Nephron progenitor cell (in vitro differentiated cells): ENCODE measurements around the gene ACAP2.

Experiments
- DNase-seq: peaks from one replicate; pipeline ENCODE4 v3.0.0; 2021
- H3K27ac Mint-ChIP-seq: 2 replicates; pipeline ENCODE4 v1.8.0; 2021; ENCODE audit warnings: mild to moderate bottlenecking, moderate library complexity, mixed read lengths
- H3K27me3 Mint-ChIP-seq: 2 replicates; pipeline ENCODE4 v1.8.0; 2021; ENCODE audit warnings: mild to moderate bottlenecking, low read depth, mixed read lengths; ENCODE audit not compliant: poor library complexity
- H3K36me3 Mint-ChIP-seq: 2 replicates; pipeline ENCODE4 v1.8.0; 2021; ENCODE audit warnings: low read depth, mixed read lengths
- H3K4me1 Mint-ChIP-seq: 2 replicates; pipeline ENCODE4 v1.8.0; 2021; ENCODE audit warnings: mixed read lengths
- H3K4me3 Mint-ChIP-seq: 2 replicates; pipeline ENCODE4 v1.8.0; 2021; ENCODE audit warnings: mild to moderate bottlenecking, moderate library complexity, mixed read lengths
- H3K9me3 Mint-ChIP-seq: 2 replicates; pipeline ENCODE4 v1.8.0; 2021; ENCODE audit warnings: mild to moderate bottlenecking, moderate library complexity, mixed read lengths
- CTCF ChIP-seq: fragments of 200-600 bp; sonication (generic); IDR thresholded peaks from 2 replicates; pipeline ENCODE4 v1.5.0; 2021; ENCODE audit warnings: antibody characterized with exemption

ACAP2 gene

GRCh38 chr3:195423818-195424217, 19.0 kb downstream of the ACAP2 start:
- DNase-seq: no peak
- TF ChIP-seq CTCF: no peak
- Mint-ChIP-seq H3K9me3 (peaks cover 4% of the 10 kb centered on the region), H3K36me3 (peaks cover 14% of the 10 kb centered on the region), H3K4me1 (no peaks in the 10 kb centered on the region), H3K27ac (no peak overlapping the region), H3K4me3 (no peak overlapping the region), H3K27me3 (no peaks in the 10 kb centered on the region)

- Mint-ChIP-seq H3K9me3 (no peaks in the 10 kb centered on the region), H3K27ac (no peak overlapping the region), H3K27me3 (no peaks in the 10 kb centered on the region), H3K4me1 (no peaks in the 10 kb centered on the region), H3K4me3 (no peak overlapping the region), H3K36me3 (peaks cover 10% of the 10 kb centered on the region)
- no peak for TF ChIP-seq CTCF
- DNase-seq: no peak
These were observed 21.4 kb downstream of the ACAP2 start for GRCh38 chr3:195421400-195421799.

- H3K4me1 Mint-ChIP-seq: no peaks in the 10 kb centered on the region
- no peak for DNase-seq
- no peaks in the 10 kb centered on the region for H3K9me3 Mint-ChIP-seq
- H3K27me3 Mint-ChIP-seq: no peaks in the 10 kb centered on the region
- H3K36me3 Mint-ChIP-seq: peaks cover 11% of the 10 kb centered on the region
- no peak overlapping the region for H3K4me3 Mint-ChIP-seq
- H3K27ac Mint-ChIP-seq: no peak overlapping the region
- no peak for TF ChIP-seq CTCF
These were observed 26.0 kb downstream of the ACAP2 start for GRCh38 chr3:195416795-195417194.

- no peak for TF ChIP-seq CTCF
- Mint-ChIP-seq H3K27ac (no peak overlapping the region), H3K4me1 (no peaks in the 10 kb centered on the region), H3K27me3 (no peaks in the 10 kb centered on the region), H3K36me3 (peaks cover 48% of the 10 kb centered on the region), H3K4me3 (no peak overlapping the region), H3K9me3 (peaks cover 10% of the 10 kb centered on the region)
- DNase-seq: no peak
These were observed 31.0 kb downstream of the ACAP2 start for GRCh38 chr3:195411836-195412235.

- Mint-ChIP-seq H3K4me1 (no peaks in the 10 kb centered on the region), H3K4me3 (no peak overlapping the region), H3K27me3 (no peaks in the 10 kb centered on the region), H3K36me3 (peaks cover 56% of the 10 kb centered on the region), H3K27ac (no peak overlapping the region), H3K9me3 (peaks cover 10% of the 10 kb centered on the region)
- no peak for DNase-seq
- no peak for TF ChIP-seq CTCF
These were observed 32.3 kb downstream of the ACAP2 start for GRCh38 chr3:195410546-195410945.

GRCh38 chr3:195407531-195408409, 35.0 kb downstream of the ACAP2 start:
- Mint-ChIP-seq H3K4me1 (no peaks in the 10 kb centered on the region), H3K4me3 (no peak overlapping the region), H3K9me3 (peaks cover 10% of the 10 kb centered on the region), H3K27ac (no peak overlapping the region), H3K27me3 (no peaks in the 10 kb centered on the region), H3K36me3 (peaks cover 50% of the 10 kb centered on the region)
- TF ChIP-seq CTCF: no peak
- no peak for DNase-seq
